Mucosa of descending colon (tissue), 3 donors: ENCODE results near the gene SIN3B. TPM values are rescaled to one million over a fixed set of nuclear protein-coding genes. Genes with fewer than 3 reads are reported as not detected.

Experiments
- ATAC-seq: fragments of 200-7000 bp; cut with Tn5 transposase; one replicate; pipeline ENCODE4 v1.9.1; 2020; ENCODE audit warnings: mild to moderate bottlenecking, moderate library complexity
- DNase-seq, 3 donors: peaks; one replicate each; pipeline ENCODE4 v3.0.0-alpha.2; 2020
- H3K36me3 ChIP-seq: fragments of 200-600 bp; one replicate; pipeline ENCODE4 v1.8.0; 2021; ENCODE audit warnings: low read depth, mild to moderate bottlenecking
- H3K4me1 ChIP-seq: fragments of 200-600 bp; one replicate; pipeline ENCODE4 v1.8.0; 2021; ENCODE audit warnings: low read depth, mild to moderate bottlenecking
- H3K4me3 ChIP-seq: fragments of 200-600 bp; one replicate; pipeline ENCODE4 v1.8.0; 2021; ENCODE audit warnings: mild to moderate bottlenecking
- H3K9me3 ChIP-seq: fragments of 200-600 bp; one replicate; pipeline ENCODE4 v1.8.0; 2021; ENCODE audit warnings: mild to moderate bottlenecking
- intact Hi-C, 2 donors: fragments of 100-400 bp; cut with DNase I in 1 of 2; cut with micrococcal nuclease in 1 of 2; formaldehyde crosslinking; loops; one replicate each; pipeline versions ENCODE4 v1.11.0 to v1.11.1; 2022; cut with DNase I, micrococcal nuclease
- total RNA-seq, 3 donors: library from RNA; stranded (reverse); fragmentation: NEBNext Ultra II Directional in 2 of 3; extraction: Animal tissue kit (Norgen Biotek cat#: 25700) in 2 of 3; gene quantifications; one replicate each; pipeline versions ENCODE4 v1.2.1 to v1.2.4, GENCODE V29; 2021 to 2023
- TF ChIP-seq, protein P1 (sequence below): fragments of 200-600 bp; IDR thresholded peaks from one replicate; pipeline ENCODE4 v1.8.0; 2022; ENCODE audit warnings: antibody characterized with exemption, mild to moderate bottlenecking
- donor health status: DM: no; HTN: no; CAD: no; lungs with moderate emphysema.
- donor health status: DM: no; HTN: no; CAD: no.
- donor health status: DM: no; HTN: yes; CAD: no.

The SIN3B gene
- total RNA-seq, 3 donors from 2014 or later = 30.7 to 56.6 (median 38.9) TPM

- no peaks in the 10 kb centered on the region for H3K4me1 ChIP-seq
- ATAC-seq (no peak), DNase-seq (no peak)
- intact Hi-C loops = no loop called here
- H3K9me3 ChIP-seq = peaks cover 12% of the 10 kb centered on the region
- no peaks in the 10 kb centered on the region for H3K36me3 ChIP-seq
- H3K4me3 ChIP-seq = no peak overlapping the region
- TF ChIP-seq, protein P1, sequence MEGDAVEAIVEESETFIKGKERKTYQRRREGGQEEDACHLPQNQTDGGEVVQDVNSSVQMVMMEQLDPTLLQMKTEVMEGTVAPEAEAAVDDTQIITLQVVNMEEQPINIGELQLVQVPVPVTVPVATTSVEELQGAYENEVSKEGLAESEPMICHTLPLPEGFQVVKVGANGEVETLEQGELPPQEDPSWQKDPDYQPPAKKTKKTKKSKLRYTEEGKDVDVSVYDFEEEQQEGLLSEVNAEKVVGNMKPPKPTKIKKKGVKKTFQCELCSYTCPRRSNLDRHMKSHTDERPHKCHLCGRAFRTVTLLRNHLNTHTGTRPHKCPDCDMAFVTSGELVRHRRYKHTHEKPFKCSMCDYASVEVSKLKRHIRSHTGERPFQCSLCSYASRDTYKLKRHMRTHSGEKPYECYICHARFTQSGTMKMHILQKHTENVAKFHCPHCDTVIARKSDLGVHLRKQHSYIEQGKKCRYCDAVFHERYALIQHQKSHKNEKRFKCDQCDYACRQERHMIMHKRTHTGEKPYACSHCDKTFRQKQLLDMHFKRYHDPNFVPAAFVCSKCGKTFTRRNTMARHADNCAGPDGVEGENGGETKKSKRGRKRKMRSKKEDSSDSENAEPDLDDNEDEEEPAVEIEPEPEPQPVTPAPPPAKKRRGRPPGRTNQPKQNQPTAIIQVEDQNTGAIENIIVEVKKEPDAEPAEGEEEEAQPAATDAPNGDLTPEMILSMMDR = no peak
Observed at GRCh38 chr19:16799740-16800139, 29.5 kb upstream of the SIN3B start.

- Histone ChIP-seq H3K36me3 (no peaks in the 10 kb centered on the region), H3K4me1 (no peaks in the 10 kb centered on the region), H3K4me3 (no peak overlapping the region), H3K9me3 (no peaks in the 10 kb centered on the region)
- TF ChIP-seq, protein P1 = no peak
- intact Hi-C loops = no loop called here
- no peak for ATAC-seq
- no peak for DNase-seq
Observed at GRCh38 chr19:16801600-16802013, 27.6 kb upstream of the SIN3B start.

DNA sequence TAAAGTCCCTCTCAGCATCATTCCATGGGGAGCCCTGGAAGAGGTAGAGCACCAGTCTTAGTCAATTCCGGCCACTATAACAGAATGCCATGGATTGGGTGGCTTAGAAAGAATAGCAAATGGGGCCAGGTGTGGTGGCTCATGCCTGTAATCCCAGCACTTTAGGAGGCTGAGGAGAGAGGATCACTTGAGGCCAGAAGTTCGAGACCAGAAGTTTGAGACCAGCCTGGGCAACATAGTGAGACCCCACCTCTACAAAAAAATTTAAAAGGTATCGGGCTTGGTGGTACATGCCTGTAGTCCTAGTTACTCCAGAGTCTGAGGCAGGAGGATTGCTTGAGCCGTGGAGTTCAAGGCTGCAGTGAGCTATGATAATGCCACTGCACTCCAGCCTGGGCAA is 25.0 kb upstream of the SIN3B start:
- DNase-seq = no peak
- H3K9me3 ChIP-seq = no peaks in the 10 kb centered on the region
- TF ChIP-seq, protein P1 = no peak
- H3K36me3 ChIP-seq = no peaks in the 10 kb centered on the region
- intact Hi-C loops = no loop called here
- no peak overlapping the region for H3K4me3 ChIP-seq
- H3K4me1 ChIP-seq = no peaks in the 10 kb centered on the region
- no peak for ATAC-seq

GRCh38 chr19:16807549-16808284 is 21.5 kb upstream of the SIN3B start:
- no peak for ATAC-seq
- Histone ChIP-seq H3K4me3 (no peak overlapping the region), H3K36me3 (no peaks in the 10 kb centered on the region), H3K9me3 (no peaks in the 10 kb centered on the region), H3K4me1 (no peaks in the 10 kb centered on the region)
- intact Hi-C loops = no loop called here
- no peak for DNase-seq
- TF ChIP-seq, protein P1 = no peak

DNA sequence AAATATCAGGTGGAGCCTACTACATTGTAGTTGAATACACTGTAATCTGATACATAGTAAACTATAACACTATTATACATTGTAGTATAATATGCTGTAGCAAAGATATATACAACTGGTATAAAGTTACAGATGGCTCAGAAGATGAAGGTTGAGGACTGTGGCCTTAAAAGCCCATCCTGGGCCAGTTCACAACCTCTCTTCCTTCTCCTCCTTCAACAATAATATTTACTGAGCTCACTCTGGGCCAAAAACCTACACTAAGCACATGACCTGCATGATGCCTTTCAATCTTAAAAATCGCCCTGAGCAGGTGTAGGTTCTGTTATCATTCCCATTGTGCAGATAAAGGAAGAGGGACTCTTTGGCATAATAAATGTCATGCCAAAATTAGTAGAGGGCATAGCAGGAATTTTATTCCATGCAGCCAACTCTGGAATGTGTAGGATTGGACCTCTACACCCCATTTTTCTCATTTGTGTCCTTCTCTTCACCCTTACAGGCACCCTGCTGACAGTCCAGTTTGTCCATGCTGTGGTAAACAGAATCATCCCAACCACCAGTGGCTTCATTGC is 14.6 kb upstream of the SIN3B start:
- Histone ChIP-seq H3K4me1 (no peaks in the 10 kb centered on the region), H3K9me3 (peaks cover 14% of the 10 kb centered on the region), H3K4me3 (no peak overlapping the region), H3K36me3 (no peaks in the 10 kb centered on the region)
- TF ChIP-seq, protein P1 = no peak
- DNase-seq (no peak), ATAC-seq (no peak)
- intact Hi-C loops = no loop called here
